ENCODE data around the gene GALNTL6. TPM values are rescaled to one million over a fixed set of nuclear protein-coding genes. Genes with fewer than 3 reads are reported as not detected.

Gene GALNTL6
- total RNA-seq, 4 donors from 2014 or later, result not detected

GRCh38 chr4:172619218-172619617 is 806.0 kb downstream of the GALNTL6 start:
- no peak for TF ChIP-seq CTCF (IDR thresholded peaks at IDR 0.05; ENCODE audit: low read depth)

- TF ChIP-seq CTCF (IDR thresholded peaks at IDR 0.05; ENCODE audit: low read depth), result no peak
Observed at GRCh38 chr4:172619798-172620197, 806.6 kb downstream of the GALNTL6 start.

- TF ChIP-seq CTCF (IDR thresholded peaks at IDR 0.05; ENCODE audit: low read depth), result no peak
Observed at GRCh38 chr4:172628263-172628662, 815.1 kb downstream of the GALNTL6 start.

GRCh38 chr4:172630280-172630679 is 817.1 kb downstream of the GALNTL6 start:
- TF ChIP-seq CTCF (IDR thresholded peaks at IDR 0.05; ENCODE audit: low read depth), result no peak

GRCh38 chr4:172631832-172632231 is 818.6 kb downstream of the GALNTL6 start:
- TF ChIP-seq CTCF (IDR thresholded peaks at IDR 0.05; ENCODE audit: low read depth), result no peak

GRCh38 chr4:172648471-172648870 is 835.3 kb downstream of the GALNTL6 start:
- TF ChIP-seq CTCF (IDR thresholded peaks at IDR 0.05; ENCODE audit: low read depth), result no peak

- no peak for TF ChIP-seq CTCF (IDR thresholded peaks at IDR 0.05; ENCODE audit: low read depth)
Observed at GRCh38 chr4:172649143-172649542, 835.9 kb downstream of the GALNTL6 start.
